GM23248 (cell line): ENCODE data around the gene DIMT1. TPM values are rescaled to one million over a fixed set of nuclear protein-coding genes. Genes with fewer than 3 reads are reported as not detected.

Experiments
- DNase-seq: peaks from one replicate; pipeline ENCODE4 v3.0.0-alpha.2; 2015
- H2AFZ ChIP-seq: fragments of 200-600 bp; sonication (generic); 2 replicates; pipeline ENCODE4 v1.6.1; 2016; ENCODE audit warnings: antibody characterized with exemption
- H3F3A ChIP-seq: fragments of 200-600 bp; sonication (generic); 2 replicates; pipeline ENCODE4 v1.6.1; 2016; ENCODE audit warnings: mild to moderate bottlenecking, antibody characterized with exemption, mixed run types; ENCODE audit not compliant: insufficient read depth
- H3K27ac ChIP-seq: fragments of 200-600 bp; sonication (generic); 2 replicates; pipeline ENCODE4 v1.5.1; 2016; ENCODE audit warnings: mild to moderate bottlenecking
- H3K27me3 ChIP-seq: fragments of 200-600 bp; sonication (generic); replicated peaks from 2 replicates; pipeline ENCODE4 v1.6.1; 2016; ENCODE audit warnings: mild to moderate bottlenecking; ENCODE audit not compliant: insufficient read depth
- H3K36me3 ChIP-seq: fragments of 200-600 bp; sonication (generic); 2 replicates; pipeline ENCODE4 v1.6.1; 2016; ENCODE audit warnings: low read depth, mild to moderate bottlenecking
- H3K4me1 ChIP-seq: fragments of 200-600 bp; sonication (generic); 2 replicates; pipeline ENCODE4 v1.6.1; 2016; ENCODE audit warnings: mild to moderate bottlenecking; ENCODE audit not compliant: insufficient read depth
- H3K4me2 ChIP-seq: fragments of 200-600 bp; sonication (generic); one replicate; pipeline ENCODE4 v1.6.1; 2016; ENCODE audit warnings: mild to moderate bottlenecking; ENCODE audit not compliant: unreplicated experiment
- H3K4me3 ChIP-seq: fragments of 200-600 bp; sonication (generic); 2 replicates; pipeline ENCODE4 v1.5.1; 2016; ENCODE audit warnings: mild to moderate bottlenecking
- H3K79me2 ChIP-seq: fragments of 200-600 bp; sonication (generic); 2 replicates; pipeline ENCODE4 v1.6.1; 2016; ENCODE audit warnings: mild to moderate bottlenecking; ENCODE audit not compliant: insufficient read depth
- H3K9ac ChIP-seq: fragments of 200-600 bp; sonication (generic); 2 replicates; pipeline ENCODE4 v1.6.1; 2016; ENCODE audit warnings: mild to moderate bottlenecking
- H3K9me2 ChIP-seq: fragments of 200-600 bp; sonication (generic); 2 replicates; pipeline ENCODE4 v1.6.1; 2016; ENCODE audit warnings: mixed run types, mild to moderate bottlenecking, moderate library complexity; ENCODE audit not compliant: insufficient read depth
- H3K9me3 ChIP-seq: fragments of 200-600 bp; sonication (generic); one replicate; pipeline ENCODE4 v1.6.1; 2017; ENCODE audit warnings: low read depth
- H4K20me1 ChIP-seq: fragments of 200-600 bp; sonication (generic); 2 replicates; pipeline ENCODE4 v1.6.0; 2016; ENCODE audit not compliant: insufficient read depth
- EZH2 ChIP-seq: fragments of 200-600 bp; sonication (generic); IDR thresholded peaks from 2 replicates; pipeline ENCODE4 v1.6.1; 2018; ENCODE audit warnings: antibody characterized with exemption, mild to moderate bottlenecking; ENCODE audit not compliant: insufficient read depth, poor library complexity, severe bottlenecking
- EZH2phosphoT487 ChIP-seq: fragments of 200-600 bp; sonication (generic); IDR thresholded peaks from 2 replicates; pipeline ENCODE4 v1.6.1; 2018; ENCODE audit warnings: antibody characterized with exemption, moderate library complexity, mild to moderate bottlenecking, low read depth; ENCODE audit not compliant: insufficient read depth
- WGBS, 2 experiments: methylation state at CpG; one replicate each; pipeline ENCODE4 v1.1.6; 2015 to 2017; ENCODE audit warnings: low lambda C conversion rate in 2 of 2, low coverage in 1 of 2; ENCODE audit errors: missing lambda C conversion rate in 2 of 2; 5-methylcytosine and 5-hydroxymethylcytosine counted together
- in situ Hi-C: fragments of 300-500 bp; cut with MboI; formaldehyde crosslinking; loops from 2 replicates; pipeline ENCODE4 v1.15.0; 2020
- polyA plus RNA-seq: library from polyadenylated mRNA; unstranded; fragments of >200 nt; fragmentation: Nextera tagmentation; extraction: Ambion mirVana; gene quantifications from 2 replicates; pipeline ENCODE4 v1.2.1, GENCODE V29; 2016
- total RNA-seq: library from RNA; depleted of rRNA; stranded (reverse); fragments of >200 nt; shearing (Covaris generic); gene quantifications from 2 replicates; pipeline ENCODE4 v1.2.3, GENCODE V29; 2014

Gene DIMT1
- total and polyA plus RNA-seq, 2 experiments from 2014 or later, result 41.7 to 65.0 TPM

DNA sequence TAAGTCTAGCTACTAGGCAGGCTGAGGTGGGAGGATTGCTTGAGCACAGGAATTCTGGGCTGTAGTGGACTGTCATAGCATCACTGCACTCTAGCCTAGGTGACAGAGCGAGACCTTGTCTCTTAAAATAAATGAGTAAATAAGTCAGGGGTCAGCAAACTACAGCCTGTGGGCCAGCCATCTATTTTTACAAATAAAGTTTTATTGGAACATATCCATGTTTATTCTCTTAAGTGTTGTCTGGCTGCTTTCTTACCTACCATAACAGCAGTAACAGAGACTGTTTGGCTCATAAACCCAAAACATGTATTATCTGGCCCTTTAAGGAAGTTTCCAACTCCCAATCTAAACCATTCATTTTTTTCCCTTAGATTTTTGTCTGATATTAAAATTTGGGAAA is 29.6 kb downstream of the DIMT1 start:
- no peak overlapping the region for H3K27ac ChIP-seq
- no peak overlapping the region for H3K4me2 ChIP-seq
- in situ Hi-C loops, result no loop called here
- TF ChIP-seq EZH2 (no peak), EZH2phosphoT487 (no peak)
- WGBS, 2 experiments, result 95 to 100% methylated on average over 1 of the region's 1 CpG
- no peaks in the 10 kb centered on the region for H3K79me2 ChIP-seq
- no peaks in the 10 kb centered on the region for H3K9me2 ChIP-seq
- no peak overlapping the region for H3K4me3 ChIP-seq
- H2AFZ ChIP-seq, result no peak overlapping the region
- H3K36me3 ChIP-seq, result peaks cover 49% of the 10 kb centered on the region
- H3K4me1 ChIP-seq, result peaks cover 8% of the 10 kb centered on the region
- H3F3A ChIP-seq, result 0 out of 2 replicates have a peak, but pooled peaks cover 6% of the 10 kb centered on the region
- no peak for DNase-seq
- H3K9me3 ChIP-seq, result no peaks in the 10 kb centered on the region
- H3K9ac ChIP-seq, result no peak overlapping the region
- no peaks in the 10 kb centered on the region for H3K27me3 ChIP-seq
- H4K20me1 ChIP-seq, result no peaks in the 10 kb centered on the region

DNA sequence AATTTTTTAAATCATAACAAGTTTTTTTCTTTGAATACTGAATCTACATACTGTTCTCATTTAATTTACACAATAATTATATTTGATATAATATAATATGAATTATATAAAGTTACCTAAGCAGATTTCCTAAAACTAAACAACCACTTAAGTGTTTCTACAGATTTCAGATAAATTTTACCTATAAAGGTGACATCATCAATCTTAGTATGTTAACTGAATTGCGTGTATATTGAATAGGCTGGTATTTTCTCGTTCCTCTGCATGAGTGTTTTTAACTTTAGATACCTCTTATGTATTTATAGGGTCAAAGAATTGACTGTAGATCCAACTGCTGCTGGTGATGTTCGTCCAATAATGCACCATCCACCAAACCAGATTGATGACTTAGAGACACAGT is 30.3 kb downstream of the DIMT1 start:
- no peak overlapping the region for H3K4me3 ChIP-seq
- no peak for DNase-seq
- no peaks in the 10 kb centered on the region for H3K79me2 ChIP-seq
- H3K9me3 ChIP-seq, result no peaks in the 10 kb centered on the region
- no peaks in the 10 kb centered on the region for H3K9me2 ChIP-seq
- peaks cover 8% of the 10 kb centered on the region for H3K4me1 ChIP-seq
- TF ChIP-seq EZH2phosphoT487, result no peak
- no peak for TF ChIP-seq EZH2
- 96 to 98% methylated on average over 3 of the region's 3 CpGs for WGBS, 2 experiments
- in situ Hi-C loops, result no loop called here
- H3K4me2 ChIP-seq, result no peak overlapping the region
- 0 out of 2 replicates have a peak, but pooled peaks cover 6% of the 10 kb centered on the region for H3F3A ChIP-seq
- no peaks in the 10 kb centered on the region for H4K20me1 ChIP-seq
- peaks cover 47% of the 10 kb centered on the region for H3K36me3 ChIP-seq
- no peak overlapping the region for H3K27ac ChIP-seq
- no peak overlapping the region for H3K9ac ChIP-seq
- H3K27me3 ChIP-seq, result no peaks in the 10 kb centered on the region
- no peak overlapping the region for H2AFZ ChIP-seq

DNA sequence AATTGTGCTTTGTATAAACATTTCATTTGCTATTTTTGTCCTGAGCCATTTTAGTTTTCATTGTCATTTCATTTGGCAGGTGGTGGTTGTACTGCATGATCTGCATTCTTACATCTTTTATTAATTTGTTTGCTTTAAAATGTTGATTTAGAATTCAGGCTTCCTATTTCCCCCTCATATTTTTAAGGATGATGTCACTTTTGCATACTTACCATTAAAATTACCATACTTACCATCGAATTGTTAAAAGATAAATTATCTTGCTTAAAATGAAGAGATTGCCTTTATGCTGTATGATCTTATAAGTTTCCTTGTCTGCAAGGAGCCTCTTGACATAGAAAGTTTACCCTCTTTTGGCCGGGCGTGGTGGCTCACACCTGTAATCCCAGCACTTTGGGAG is 31.1 kb downstream of the DIMT1 start:
- Histone ChIP-seq H3K9ac (no peak overlapping the region), H3K4me3 (no peak overlapping the region), H3K4me1 (peaks cover 8% of the 10 kb centered on the region), H3K79me2 (no peaks in the 10 kb centered on the region), H3K4me2 (no peak overlapping the region), H3K9me3 (no peaks in the 10 kb centered on the region), H4K20me1 (no peaks in the 10 kb centered on the region), H3K36me3 (peaks cover 39% of the 10 kb centered on the region), H3K27me3 (no peaks in the 10 kb centered on the region), H2AFZ (no peak overlapping the region), H3F3A (0 out of 2 replicates have a peak, but pooled peaks cover 6% of the 10 kb centered on the region), H3K9me2 (no peaks in the 10 kb centered on the region), H3K27ac (no peak overlapping the region)
- no peak for DNase-seq
- in situ Hi-C loops, result no loop called here
- TF ChIP-seq EZH2 (no peak), EZH2phosphoT487 (no peak)
- whole genome bisulfite sequencing, 2 experiments, result 80 to 84% methylated on average over 3 of the region's 3 CpGs

DNA sequence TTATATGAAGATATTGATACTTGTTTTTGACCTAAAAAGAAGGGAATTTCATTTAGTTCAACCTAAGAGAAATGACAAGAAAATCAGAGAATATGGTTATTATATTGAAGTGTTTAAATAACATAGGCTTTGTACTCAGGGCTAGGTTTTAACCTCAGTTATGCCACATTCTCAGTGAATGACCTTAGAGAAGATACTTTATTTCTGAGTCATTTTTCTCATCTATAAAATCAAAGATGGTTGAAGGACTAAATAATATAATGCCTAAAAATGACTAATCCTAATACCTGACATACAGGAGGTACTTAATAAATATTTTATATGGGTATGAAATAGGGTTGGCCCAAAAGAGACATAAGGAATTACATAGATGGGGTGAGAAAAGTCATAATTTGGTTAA is 32.3 kb downstream of the DIMT1 start:
- H3F3A ChIP-seq, result 0 out of 2 replicates have a peak, but pooled peaks cover 6% of the 10 kb centered on the region
- in situ Hi-C loops, result no loop called here
- DNase-seq, result peak; percentile 25
- no peaks in the 10 kb centered on the region for H3K79me2 ChIP-seq
- H3K4me3 ChIP-seq, result no peak overlapping the region
- H3K9me3 ChIP-seq, result no peaks in the 10 kb centered on the region
- H2AFZ ChIP-seq, result no peak overlapping the region
- no peaks in the 10 kb centered on the region for H3K27me3 ChIP-seq
- H4K20me1 ChIP-seq, result no peaks in the 10 kb centered on the region
- no peak overlapping the region for H3K9ac ChIP-seq
- TF ChIP-seq EZH2phosphoT487 (no peak), EZH2 (no peak)
- peaks cover 36% of the 10 kb centered on the region for H3K36me3 ChIP-seq
- no peaks in the 10 kb centered on the region for H3K9me2 ChIP-seq
- peaks cover 8% of the 10 kb centered on the region for H3K4me1 ChIP-seq
- H3K4me2 ChIP-seq, result no peak overlapping the region
- H3K27ac ChIP-seq, result no peak overlapping the region

DNA sequence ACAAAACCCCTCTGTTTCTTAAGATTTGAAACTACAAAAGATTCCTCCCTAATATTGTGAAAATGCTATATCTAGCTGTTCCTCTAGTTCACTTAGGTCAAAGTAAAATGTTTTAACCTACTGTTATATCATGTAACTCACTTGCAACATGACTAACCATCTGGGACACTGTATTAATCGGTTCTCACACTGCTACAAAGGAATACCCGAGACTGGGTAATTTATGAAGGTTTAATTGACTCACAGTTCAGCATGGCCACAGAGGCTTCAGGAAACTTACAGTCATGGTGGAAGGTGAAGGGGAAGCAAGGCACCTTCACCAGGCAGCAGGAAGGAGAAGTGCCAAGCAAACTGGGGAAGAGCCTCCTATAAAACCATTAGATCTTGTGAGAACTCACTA is 34.7 kb downstream of the DIMT1 start:
- Histone ChIP-seq H3K4me2 (no peak overlapping the region), H2AFZ (no peak overlapping the region), H3K4me1 (peaks cover 8% of the 10 kb centered on the region), H3K9ac (no peak overlapping the region), H3K4me3 (no peak overlapping the region), H3K27me3 (no peaks in the 10 kb centered on the region), H3F3A (0 out of 2 replicates have a peak, but pooled peaks cover 6% of the 10 kb centered on the region), H3K9me2 (no peaks in the 10 kb centered on the region), H3K27ac (no peak overlapping the region), H4K20me1 (no peaks in the 10 kb centered on the region), H3K36me3 (peaks cover 35% of the 10 kb centered on the region), H3K79me2 (peaks cover 7% of the 10 kb centered on the region; the same call in 1 of the 2 replicates), H3K9me3 (no peaks in the 10 kb centered on the region)
- in situ Hi-C loops, result no loop called here
- DNase-seq, result no peak
- WGBS, 2 experiments, result 95 to 100% methylated on average over 2 of the region's 2 CpGs
- TF ChIP-seq EZH2, result no peak
- TF ChIP-seq EZH2phosphoT487, result no peak
